Skin epidermis (tissue), 12 donors: ENCODE measurements around the gene HM13.
A peak's percentile ranks its signal among the peaks of the same experiment; 100 is the strongest.
"Not testable (repeated sequence)": the region's sequence is repeated elsewhere in the genome, so short reads cannot be mapped to it uniquely, and the experiment has no call there.

Experiments used
- H3K27ac ChIP-seq, 21 experiments: fragments of 200-600 bp; sonication (generic) in 11 of 21; one replicate each; pipeline ENCODE4 v1.5.0; 2020; ENCODE audit warnings: mild to moderate bottlenecking in 3 of 21, inconsistent platforms in 2 of 21, moderate library complexity in 2 of 21
- H3K4me3 ChIP-seq, 7 experiments: fragments of 200-600 bp; sonication (generic) in 2 of 7; one replicate each; pipeline ENCODE4 v1.5.0; 2020; ENCODE audit warnings: inconsistent platforms in 2 of 7, mild to moderate bottlenecking in 2 of 7, moderate library complexity in 1 of 7

HM13 gene

GRCh38 chr20:31537116-31537871 is 23.1 kb downstream of the HM13 start:
- H3K27ac ChIP-seq = no peak overlapping the region
- H3K4me3 ChIP-seq = no peak overlapping the region

GRCh38 chr20:31537890-31538289 is 23.6 kb downstream of the HM13 start:
- H3K27ac ChIP-seq = peak overlapping the region in 1 of 21 experiments; percentile 11
- H3K4me3 ChIP-seq = no peak overlapping the region

- peak overlapping the region in 1 of 21 experiments; percentile 11 for H3K27ac ChIP-seq
- no peak overlapping the region for H3K4me3 ChIP-seq
These were observed 24.1 kb downstream of the HM13 start for GRCh38 chr20:31538326-31538725.

- not testable (repeated sequence) for H3K4me3 ChIP-seq, H3K27ac ChIP-seq
These were observed 25.4 kb downstream of the HM13 start for GRCh38 chr20:31539636-31540035.

GRCh38 chr20:31540406-31540805 is 26.2 kb downstream of the HM13 start:
- H3K4me3 ChIP-seq = no peak overlapping the region
- H3K27ac ChIP-seq = no peak overlapping the region

- Histone ChIP-seq H3K4me3 (no peak overlapping the region), H3K27ac (peak overlapping the region in 16 of 21 experiments; percentile 4 to 56 (median 40))
These were observed 28.1 kb downstream of the HM13 start for GRCh38 chr20:31542201-31542842.

- Histone ChIP-seq H3K4me3 (no peak overlapping the region), H3K27ac (peak overlapping the region in 6 of 21 experiments; percentile 4 to 56 (median 46))
These were observed 28.7 kb downstream of the HM13 start for GRCh38 chr20:31542963-31543362.

GRCh38 chr20:31543966-31544598 is 29.8 kb downstream of the HM13 start:
- Histone ChIP-seq H3K4me3 (no peak overlapping the region), H3K27ac (peak overlapping the region in 17 of 21 experiments; percentile 6 to 79 (median 46))

GRCh38 chr20:31544600-31544999 is 30.4 kb downstream of the HM13 start:
- Histone ChIP-seq H3K27ac (peak overlapping the region in 15 of 21 experiments; percentile 2 to 77 (median 54)), H3K4me3 (no peak overlapping the region)

GRCh38 chr20:31545621-31546040 is 31.4 kb downstream of the HM13 start:
- not testable (repeated sequence) for H3K4me3 ChIP-seq
- peak overlapping the region in 4 of 21 experiments; percentile 33 to 85 (median 70) for H3K27ac ChIP-seq

GRCh38 chr20:31547017-31547675 is 32.9 kb downstream of the HM13 start:
- H3K4me3 ChIP-seq = peak overlapping the region; percentile 25 to 50 (median 37)

GRCh38 chr20:31547720-31548298 is 33.6 kb downstream of the HM13 start:
- Histone ChIP-seq H3K4me3 (peak overlapping the region; percentile 25 to 50 (median 37)), H3K27ac (peak overlapping the region in 20 of 21 experiments; percentile 49 to 91 (median 80))

More at GRCh38 chr20:31547017-31547675, 32.9 kb downstream of the HM13 start:
- peak overlapping the region in 20 of 21 experiments; percentile 59 to 91 (median 80) for H3K27ac ChIP-seq

- Histone ChIP-seq H3K27ac (peak overlapping the region in 5 of 21 experiments; percentile 33 to 85 (median 67)), H3K4me3 (no peak overlapping the region)
These were observed 34.7 kb downstream of the HM13 start for GRCh38 chr20:31548820-31549512.

GRCh38 chr20:31549513-31549880 is 35.3 kb downstream of the HM13 start:
- H3K27ac ChIP-seq = peak overlapping the region in 2 of 21 experiments; percentile 36 to 41
- H3K4me3 ChIP-seq = no peak overlapping the region

- Histone ChIP-seq H3K4me3 (no peak overlapping the region), H3K27ac (no peak overlapping the region)
These were observed 35.9 kb downstream of the HM13 start for GRCh38 chr20:31550099-31550498.

GRCh38 chr20:31551163-31552081 is 37.2 kb downstream of the HM13 start:
- Histone ChIP-seq H3K4me3 (no peak overlapping the region), H3K27ac (peak overlapping the region in 1 of 21 experiments; percentile 41)

GRCh38 chr20:31555203-31555775 is 41.0 kb downstream of the HM13 start:
- H3K4me3 ChIP-seq = no peak overlapping the region
- H3K27ac ChIP-seq = no peak overlapping the region

GRCh38 chr20:31559704-31560093 is 45.5 kb downstream of the HM13 start:
- H3K4me3 ChIP-seq = no peak overlapping the region
- peak overlapping the region in 8 of 21 experiments; percentile 21 to 80 (median 73) for H3K27ac ChIP-seq
